AG04449 (cell line): ENCODE measurements around the gene PCNX4.

Experiments
- CTCF ChIA-PET: fragments of 350-600 bp; formaldehyde crosslinking; extraction: SDS; loops from one replicate; lab custom pipeline; 2021; ENCODE audit warnings: antibody characterized with exemption; lab: Yijun Ruan, JAX
- POLR2A ChIA-PET: fragments of 400-600, 350-600 bp; formaldehyde crosslinking; extraction: SDS; loops from one replicate; lab custom pipeline; 2020; ENCODE audit warnings: antibody characterized with exemption, inconsistent platforms; lab: Yijun Ruan, JAX
- DNase-seq: peaks from one replicate; pipeline ENCODE4 v3.0.0-alpha.2; 2010; ENCODE audit warnings: low read depth, low spot score
- H3K4me3 ChIP-seq: 2 replicates; pipeline ENCODE4 v1.5.1; 2011; ENCODE audit warnings: low read depth, mild to moderate bottlenecking, control low read depth, low read length
- TF ChIP-seq, protein P1 (sequence below): IDR thresholded peaks from one replicate; pipeline ENCODE4 v1.5.1; 2011; ENCODE audit warnings: mild to moderate bottlenecking, moderate library complexity, low read length, control low read depth, inconsistent platforms; ENCODE audit not compliant: insufficient read depth; ENCODE audit errors: missing control alignments

Gene PCNX4

DNA sequence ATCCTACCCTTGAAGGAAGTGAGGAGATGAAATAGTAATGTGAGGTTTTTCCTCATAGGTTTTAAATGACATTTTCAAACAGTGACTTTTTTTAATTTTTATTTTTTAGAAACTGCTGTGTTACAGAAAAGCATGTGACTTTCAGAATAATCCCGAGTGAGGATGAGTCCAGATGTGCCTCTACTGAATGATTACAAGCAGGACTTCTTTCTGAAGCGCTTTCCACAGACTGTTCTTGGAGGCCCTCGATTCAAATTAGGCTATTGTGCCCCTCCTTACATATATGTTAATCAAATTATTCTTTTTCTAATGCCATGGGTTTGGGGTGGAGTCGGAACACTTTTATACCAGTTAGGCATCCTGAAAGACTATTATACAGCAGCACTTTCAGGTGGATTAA, 15.8 kb downstream of the PCNX4 start:
- ChIA-PET CTCF (no interaction called here), POLR2A (no interaction called here)
- H3K4me3 ChIP-seq = no peak overlapping the region
- TF ChIP-seq, protein P1, sequence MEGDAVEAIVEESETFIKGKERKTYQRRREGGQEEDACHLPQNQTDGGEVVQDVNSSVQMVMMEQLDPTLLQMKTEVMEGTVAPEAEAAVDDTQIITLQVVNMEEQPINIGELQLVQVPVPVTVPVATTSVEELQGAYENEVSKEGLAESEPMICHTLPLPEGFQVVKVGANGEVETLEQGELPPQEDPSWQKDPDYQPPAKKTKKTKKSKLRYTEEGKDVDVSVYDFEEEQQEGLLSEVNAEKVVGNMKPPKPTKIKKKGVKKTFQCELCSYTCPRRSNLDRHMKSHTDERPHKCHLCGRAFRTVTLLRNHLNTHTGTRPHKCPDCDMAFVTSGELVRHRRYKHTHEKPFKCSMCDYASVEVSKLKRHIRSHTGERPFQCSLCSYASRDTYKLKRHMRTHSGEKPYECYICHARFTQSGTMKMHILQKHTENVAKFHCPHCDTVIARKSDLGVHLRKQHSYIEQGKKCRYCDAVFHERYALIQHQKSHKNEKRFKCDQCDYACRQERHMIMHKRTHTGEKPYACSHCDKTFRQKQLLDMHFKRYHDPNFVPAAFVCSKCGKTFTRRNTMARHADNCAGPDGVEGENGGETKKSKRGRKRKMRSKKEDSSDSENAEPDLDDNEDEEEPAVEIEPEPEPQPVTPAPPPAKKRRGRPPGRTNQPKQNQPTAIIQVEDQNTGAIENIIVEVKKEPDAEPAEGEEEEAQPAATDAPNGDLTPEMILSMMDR = no peak
- no peak for DNase-seq

- ChIA-PET POLR2A (no interaction called here), CTCF (no interaction called here)
- TF ChIP-seq, protein P1 = no peak
- no peak for DNase-seq
- no peak overlapping the region for H3K4me3 ChIP-seq
Observed at GRCh38 chr14:60111732-60112131, 20.0 kb downstream of the PCNX4 start.

DNA sequence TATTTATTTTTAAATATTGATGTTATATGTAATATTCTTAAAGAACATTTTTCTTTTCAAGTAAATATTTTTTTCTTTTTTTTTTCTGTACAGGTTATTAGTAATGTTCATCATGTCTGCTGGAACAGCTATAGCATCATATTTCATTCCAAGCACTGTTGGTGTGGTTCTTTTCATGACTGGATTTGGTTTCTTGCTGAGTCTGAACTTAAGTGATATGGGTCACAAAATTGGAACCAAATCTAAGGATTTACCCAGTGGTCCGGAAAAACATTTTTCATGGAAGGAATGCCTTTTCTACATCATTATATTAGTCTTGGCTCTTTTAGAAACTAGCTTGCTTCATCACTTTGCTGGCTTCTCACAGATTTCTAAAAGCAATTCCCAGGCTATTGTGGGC, 23.2 kb downstream of the PCNX4 start:
- DNase-seq = no peak
- CTCF ChIA-PET = interaction anchor here (1.1 kb wide), 1 partner anchor 68 kb away, joined by 3 read pairs; no protein-coding TSS in a partner anchor
- TF ChIP-seq, protein P1 = no peak
- no peak overlapping the region for H3K4me3 ChIP-seq
- POLR2A ChIA-PET = no interaction called here

DNA sequence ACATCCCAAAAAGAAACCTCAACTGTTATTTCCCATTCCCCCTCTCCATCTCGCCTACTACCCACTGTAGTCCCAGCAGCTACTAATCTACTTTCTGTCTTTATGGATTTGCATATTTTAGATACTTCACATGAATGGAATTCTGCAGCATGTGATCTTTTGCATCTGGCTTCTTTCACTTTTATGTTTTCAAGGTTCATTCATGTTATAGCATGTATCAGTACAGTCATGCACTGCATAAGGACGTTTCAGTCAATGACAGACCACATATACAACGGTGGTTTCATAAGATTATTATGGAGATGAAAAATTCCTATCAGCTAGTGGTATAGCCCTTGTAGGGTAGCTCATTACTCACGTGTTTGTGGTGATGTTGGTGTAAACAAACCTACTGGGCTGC, 24.5 kb downstream of the PCNX4 start:
- H3K4me3 ChIP-seq = no peak overlapping the region
- ChIA-PET CTCF (no interaction called here), POLR2A (interaction anchor here (1.0 kb wide), 1 partner anchor 24 kb away, joined by 4 read pairs; the partner anchor contains the start of gene PCNX4)
- TF ChIP-seq, protein P1 = no peak
- no peak for DNase-seq

GRCh38 chr14:60125918-60126317, 34.2 kb downstream of the PCNX4 start:
- CTCF ChIA-PET = no interaction called here
- TF ChIP-seq, protein P1 = no peak
- no peak for DNase-seq
- POLR2A ChIA-PET = no interaction called here
- H3K4me3 ChIP-seq = no peak overlapping the region

GRCh38 chr14:60133487-60133886, 41.8 kb downstream of the PCNX4 start:
- DNase-seq = no peak
- TF ChIP-seq, protein P1 = no peak
- CTCF ChIA-PET = no interaction called here
- POLR2A ChIA-PET = no interaction called here
- no peak overlapping the region for H3K4me3 ChIP-seq
